IPS-15b (cell line): ENCODE results near the gene CERS6.

Experiments
- H3K27me3 ChIP-seq: one replicate; pipeline ENCODE4 v1.6.1; 2013; ENCODE audit warnings: low read length; ENCODE audit not compliant: control insufficient read depth, insufficient read depth
- H3K36me3 ChIP-seq: one replicate; pipeline ENCODE4 v1.6.1; 2013; ENCODE audit warnings: low read length; ENCODE audit not compliant: control insufficient read depth, insufficient read depth
- H3K4me1 ChIP-seq: one replicate; pipeline ENCODE4 v1.6.1; 2013; ENCODE audit warnings: mild to moderate bottlenecking, low read length; ENCODE audit not compliant: control insufficient read depth, insufficient read depth
- H3K4me3 ChIP-seq: one replicate; pipeline ENCODE4 v1.5.1; 2013; ENCODE audit warnings: low read depth, low read length
- H3K9ac ChIP-seq: one replicate; pipeline ENCODE4 v1.6.1; 2013; ENCODE audit warnings: low read depth, mild to moderate bottlenecking, low read length
- H3K9me3 ChIP-seq: one replicate; pipeline ENCODE4 v1.6.1; 2013; ENCODE audit warnings: mild to moderate bottlenecking, low read length; ENCODE audit not compliant: control insufficient read depth, insufficient read depth

The CERS6 gene

GRCh38 chr2:168448980-168449379 is 7.1 kb upstream of the CERS6 start:
- H3K4me1 ChIP-seq, result no peaks in the 10 kb centered on the region

DNA sequence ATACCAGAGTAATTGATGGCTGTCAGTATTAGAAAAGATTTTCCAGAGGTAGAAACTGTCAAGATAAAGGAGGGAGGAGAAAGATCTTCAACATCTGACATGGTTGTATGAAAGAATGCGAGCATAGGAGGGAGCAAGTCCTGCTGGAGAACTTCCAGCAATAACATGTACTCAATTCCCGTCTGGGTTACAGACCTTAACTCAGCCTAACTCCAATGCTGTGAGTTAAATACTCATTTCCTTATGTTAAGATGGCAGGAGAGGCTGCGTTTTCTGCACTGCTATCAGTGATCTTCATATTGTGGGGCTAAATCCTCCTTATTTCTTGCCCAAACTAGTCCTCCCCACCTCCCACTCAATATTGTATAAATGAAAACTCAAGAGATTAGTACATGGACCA is 6.7 kb upstream of the CERS6 start:
- H3K36me3 ChIP-seq, result no peaks in the 10 kb centered on the region
- H3K9ac ChIP-seq, result no peak overlapping the region
- H3K4me3 ChIP-seq, result no peak overlapping the region
- no peaks in the 10 kb centered on the region for H3K27me3 ChIP-seq
- no peaks in the 10 kb centered on the region for H3K4me1 ChIP-seq
- H3K9me3 ChIP-seq, result no peaks in the 10 kb centered on the region

More at GRCh38 chr2:168448980-168449379, 7.1 kb upstream of the CERS6 start:
- Histone ChIP-seq H3K36me3 (no peaks in the 10 kb centered on the region), H3K27me3 (no peaks in the 10 kb centered on the region), H3K4me3 (no peak overlapping the region), H3K9me3 (no peaks in the 10 kb centered on the region), H3K9ac (no peak overlapping the region)

- Histone ChIP-seq H3K4me3 (no peak overlapping the region), H3K9me3 (no peaks in the 10 kb centered on the region), H3K4me1 (no peaks in the 10 kb centered on the region), H3K36me3 (no peaks in the 10 kb centered on the region), H3K9ac (no peak overlapping the region), H3K27me3 (peaks cover 6% of the 10 kb centered on the region)
Measured at GRCh38 chr2:168450171-168450570, 5.9 kb upstream of the CERS6 start.

GRCh38 chr2:168450732-168451131 is 5.3 kb upstream of the CERS6 start:
- no peaks in the 10 kb centered on the region for H3K36me3 ChIP-seq
- H3K9me3 ChIP-seq, result no peaks in the 10 kb centered on the region
- H3K4me3 ChIP-seq, result no peak overlapping the region
- H3K27me3 ChIP-seq, result peaks cover 7% of the 10 kb centered on the region
- no peak overlapping the region for H3K9ac ChIP-seq
- H3K4me1 ChIP-seq, result no peaks in the 10 kb centered on the region

- Histone ChIP-seq H3K9me3 (no peaks in the 10 kb centered on the region), H3K4me3 (no peak overlapping the region), H3K27me3 (peaks cover 14% of the 10 kb centered on the region), H3K9ac (no peak overlapping the region), H3K4me1 (peaks cover 2% of the 10 kb centered on the region), H3K36me3 (no peaks in the 10 kb centered on the region)
Measured at GRCh38 chr2:168452781-168453180, 3.3 kb upstream of the CERS6 start.

DNA sequence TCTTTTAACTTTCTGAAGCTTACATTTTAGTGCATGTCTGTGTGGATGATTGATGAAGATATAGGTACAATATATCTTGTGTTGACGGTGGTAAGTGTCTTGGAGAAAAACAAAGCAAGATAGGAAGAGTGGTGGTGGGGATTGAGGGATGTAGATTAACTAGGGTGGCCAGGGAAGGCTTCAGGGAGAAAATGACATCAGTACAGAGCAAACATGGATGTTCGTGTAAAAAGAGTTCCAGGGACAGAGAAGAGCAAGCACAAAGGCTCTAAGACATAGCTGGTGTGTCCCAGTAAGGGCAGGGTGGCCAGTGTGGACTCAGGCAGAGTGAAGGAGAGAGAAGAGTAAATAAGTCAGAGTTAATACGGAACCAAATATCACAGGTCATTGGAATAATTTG is 2.7 kb upstream of the CERS6 start:
- Histone ChIP-seq H3K9ac (no peak overlapping the region), H3K4me3 (no peak overlapping the region), H3K4me1 (peaks cover 2% of the 10 kb centered on the region), H3K36me3 (no peaks in the 10 kb centered on the region), H3K9me3 (no peaks in the 10 kb centered on the region), H3K27me3 (peaks cover 14% of the 10 kb centered on the region)

- Histone ChIP-seq H3K4me1 (peaks cover 2% of the 10 kb centered on the region), H3K9ac (no peak overlapping the region), H3K4me3 (peak overlapping the region; percentile 90), H3K27me3 (peaks cover 14% of the 10 kb centered on the region), H3K36me3 (no peaks in the 10 kb centered on the region), H3K9me3 (no peaks in the 10 kb centered on the region)
Measured at GRCh38 chr2:168454737-168455644, 1.1 kb upstream of the CERS6 start.

DNA sequence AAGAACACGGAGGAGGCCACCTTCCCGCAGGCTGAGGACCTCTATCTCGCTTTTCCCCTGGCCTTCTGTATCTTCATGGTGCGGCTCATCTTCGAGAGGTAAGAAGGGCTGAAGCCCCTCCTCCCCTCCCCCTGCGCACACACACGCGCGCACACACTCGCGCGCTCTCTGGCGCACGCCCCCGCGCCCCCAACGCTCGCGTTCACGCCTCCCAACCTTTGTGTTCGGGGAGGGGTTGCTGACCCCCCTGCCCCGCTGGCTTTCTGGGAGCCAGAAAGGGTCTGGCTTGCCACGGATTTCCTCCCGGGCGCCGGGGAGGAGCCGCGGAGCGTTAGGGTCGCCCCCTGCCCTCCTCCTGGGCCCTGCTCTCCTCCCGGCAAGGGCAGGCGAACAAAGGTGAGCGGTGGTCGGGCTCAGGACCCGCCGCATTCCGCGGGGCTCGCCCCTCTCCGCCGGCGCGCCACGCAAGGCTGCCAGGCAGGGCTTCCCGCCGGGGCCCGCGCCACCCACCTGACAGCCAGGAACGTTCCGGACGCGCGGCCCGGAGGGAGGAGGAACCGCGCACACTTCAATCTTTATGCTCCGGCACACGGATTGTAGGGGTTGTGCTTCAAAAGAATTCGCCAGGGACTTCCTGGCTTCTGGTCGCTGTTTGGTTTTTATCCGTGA is 583 bp downstream of the CERS6 start:
- H3K9me3 ChIP-seq, result no peaks in the 10 kb centered on the region
- H3K9ac ChIP-seq, result peak overlapping the region; percentile 76
- no peaks in the 10 kb centered on the region for H3K36me3 ChIP-seq
- peaks cover 2% of the 10 kb centered on the region for H3K4me1 ChIP-seq
- peaks cover 14% of the 10 kb centered on the region for H3K27me3 ChIP-seq
- peak overlapping the region; percentile 90 for H3K4me3 ChIP-seq

- H3K4me3 ChIP-seq, result peak overlapping the region; percentile 90
- no peaks in the 10 kb centered on the region for H3K9me3 ChIP-seq
- no peak overlapping the region for H3K9ac ChIP-seq
- peaks cover 14% of the 10 kb centered on the region for H3K27me3 ChIP-seq
- H3K4me1 ChIP-seq, result peaks cover 2% of the 10 kb centered on the region
- H3K36me3 ChIP-seq, result no peaks in the 10 kb centered on the region
Measured at GRCh38 chr2:168457190-168457895, 1.3 kb downstream of the CERS6 start.

DNA sequence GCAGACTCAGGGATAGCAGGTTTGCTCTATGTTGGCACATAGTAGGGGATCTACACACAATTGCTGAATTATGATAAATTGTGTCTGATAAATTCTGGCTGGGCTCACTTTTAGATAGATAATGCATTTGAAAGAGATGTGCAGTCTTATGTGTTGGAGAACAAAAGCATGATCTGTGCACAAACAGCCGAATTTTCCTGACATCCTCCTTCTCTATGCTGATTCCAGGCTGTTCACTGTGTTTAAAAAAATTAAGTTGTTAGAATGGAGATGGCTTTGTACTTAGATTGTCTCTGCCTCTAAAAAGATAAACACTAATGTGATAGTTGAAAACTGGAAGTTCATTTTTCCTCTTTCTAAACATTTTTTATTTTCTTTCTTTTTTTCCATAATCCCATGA is 2.1 kb downstream of the CERS6 start:
- Histone ChIP-seq H3K4me1 (peaks cover 2% of the 10 kb centered on the region), H3K4me3 (peak overlapping the region; percentile 90), H3K9me3 (no peaks in the 10 kb centered on the region), H3K27me3 (peaks cover 14% of the 10 kb centered on the region), H3K36me3 (no peaks in the 10 kb centered on the region), H3K9ac (no peak overlapping the region)

DNA sequence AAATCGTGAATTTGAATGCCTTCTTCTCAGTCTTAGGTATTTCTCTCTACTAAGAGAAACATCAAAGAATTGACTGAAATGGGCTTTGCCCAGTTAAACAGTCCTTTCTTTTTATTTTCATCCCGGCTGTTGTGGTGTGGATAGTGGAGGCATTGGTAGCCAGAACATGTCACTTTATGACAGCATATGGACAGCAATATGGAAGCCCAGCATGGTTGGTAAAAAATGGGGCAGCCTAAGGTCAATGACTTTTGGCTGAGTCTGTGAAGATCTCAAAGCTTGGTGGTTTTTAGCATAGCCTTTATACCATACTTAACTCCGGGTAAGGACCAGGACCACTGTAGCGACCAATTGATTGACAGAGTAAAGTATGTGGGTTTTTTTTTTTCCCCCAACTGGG is 3.2 kb downstream of the CERS6 start:
- no peak overlapping the region for H3K9ac ChIP-seq
- no peak overlapping the region for H3K4me3 ChIP-seq
- peaks cover 2% of the 10 kb centered on the region for H3K4me1 ChIP-seq
- H3K36me3 ChIP-seq, result no peaks in the 10 kb centered on the region
- H3K9me3 ChIP-seq, result no peaks in the 10 kb centered on the region
- peaks cover 14% of the 10 kb centered on the region for H3K27me3 ChIP-seq
